Measurements from ENCODE around the gene GPRC5B.

Gene GPRC5B

GRCh38 chr16:19881028-19881427, 3.6 kb downstream of the GPRC5B start:
- TF ChIP-seq TAF1 (IDR thresholded peaks at IDR 0.05; ENCODE audit: borderline replicate concordance, insufficient read depth, low read length) (no peak), POLR2AphosphoS5 (IDR thresholded peaks at IDR 0.05; ENCODE audit: low read depth, low read length) (no peak), SIN3A (IDR thresholded peaks at IDR 0.05; ENCODE audit: borderline replicate concordance, insufficient read depth, low read length) (no peak), REST (IDR thresholded peaks at IDR 0.05; ENCODE audit: insufficient read depth in 1 of 2, low read depth in 2 of 2, low read length in 2 of 2) (no peak), FOXP2 (optimal IDR thresholded peaks at IDR 0.05; ENCODE audit: borderline replicate concordance, extremely low read depth, extremely low read length, insufficient read depth) (no peak)

GRCh38 chr16:19879241-19879792, 5.3 kb downstream of the GPRC5B start:
- TF ChIP-seq TAF1 (IDR thresholded peaks at IDR 0.05; ENCODE audit: borderline replicate concordance, insufficient read depth, low read length) (no peak), REST (IDR thresholded peaks at IDR 0.05; ENCODE audit: insufficient read depth in 1 of 2, low read depth in 2 of 2, low read length in 2 of 2) (no peak)

GRCh38 chr16:19878757-19879156, 5.9 kb downstream of the GPRC5B start:
- TF ChIP-seq REST (IDR thresholded peaks at IDR 0.05; ENCODE audit: insufficient read depth in 1 of 2, low read depth in 2 of 2, low read length in 2 of 2) = no peak
- TF ChIP-seq TAF1 (IDR thresholded peaks at IDR 0.05; ENCODE audit: borderline replicate concordance, insufficient read depth, low read length) = no peak
- TF ChIP-seq SIN3A (IDR thresholded peaks at IDR 0.05; ENCODE audit: borderline replicate concordance, insufficient read depth, low read length) = no peak
- TF ChIP-seq POLR2AphosphoS5 (IDR thresholded peaks at IDR 0.05; ENCODE audit: low read depth, low read length) = no peak
- TF ChIP-seq FOXP2 (optimal IDR thresholded peaks at IDR 0.05; ENCODE audit: borderline replicate concordance, extremely low read depth, extremely low read length, insufficient read depth) = no peak

GRCh38 chr16:19876501-19877059, 8.1 kb downstream of the GPRC5B start:
- TF ChIP-seq POLR2AphosphoS5 (IDR thresholded peaks at IDR 0.05; ENCODE audit: low read depth, low read length) (no peak), FOXP2 (optimal IDR thresholded peaks at IDR 0.05; ENCODE audit: borderline replicate concordance, extremely low read depth, extremely low read length, insufficient read depth) (no peak), TAF1 (IDR thresholded peaks at IDR 0.05; ENCODE audit: borderline replicate concordance, insufficient read depth, low read length) (no peak), SIN3A (IDR thresholded peaks at IDR 0.05; ENCODE audit: borderline replicate concordance, insufficient read depth, low read length) (no peak), REST (IDR thresholded peaks at IDR 0.05; ENCODE audit: insufficient read depth in 1 of 2, low read depth in 2 of 2, low read length in 2 of 2) (no peak)

- TF ChIP-seq FOXP2 (optimal IDR thresholded peaks at IDR 0.05; ENCODE audit: borderline replicate concordance, extremely low read depth, extremely low read length, insufficient read depth) = no peak
- TF ChIP-seq POLR2AphosphoS5 (IDR thresholded peaks at IDR 0.05; ENCODE audit: low read depth, low read length) = no peak
- TF ChIP-seq TAF1 (IDR thresholded peaks at IDR 0.05; ENCODE audit: borderline replicate concordance, insufficient read depth, low read length) = no peak
- TF ChIP-seq REST (IDR thresholded peaks at IDR 0.05; ENCODE audit: insufficient read depth in 1 of 2, low read depth in 2 of 2, low read length in 2 of 2) = no peak
- no peak for TF ChIP-seq SIN3A (IDR thresholded peaks at IDR 0.05; ENCODE audit: borderline replicate concordance, insufficient read depth, low read length)
Observed at GRCh38 chr16:19875900-19876299, 8.7 kb downstream of the GPRC5B start.
